Kidney (tissue), 14 donors: ENCODE results near the gene UNC13B. TPM values are rescaled to one million over a fixed set of nuclear protein-coding genes. Genes with fewer than 3 reads are reported as not detected.

Source experiments
- DNase-seq, 5 donors: peaks; one replicate each; pipeline ENCODE4 v3.0.0-alpha.2; 2013 to 2020
- FAIRE-seq: peaks from 2 replicates; lab custom pipeline; 2012; peaks lifted over from hg19 to GRCh38; lab: Jason Lieb, UNC
- H3K27ac ChIP-seq, 2 donors: one replicate each; pipeline ENCODE4 v1.7.0; 2013; ENCODE audit warnings: low read depth in 2 of 2, low read length in 2 of 2, inconsistent platforms in 1 of 2
- H3K27me3 ChIP-seq: one replicate; pipeline ENCODE4 v1.7.1; 2013; ENCODE audit warnings: low read length, inconsistent platforms; ENCODE audit not compliant: control insufficient read depth, insufficient read depth
- H3K36me3 ChIP-seq, 3 donors: one replicate each; pipeline versions ENCODE4 v1.7.0 to v1.7.1; 2013; ENCODE audit warnings: low read length in 3 of 3, control low read depth in 1 of 3, inconsistent platforms in 1 of 3; ENCODE audit not compliant: insufficient read depth in 3 of 3, control insufficient read depth in 2 of 3
- H3K4me1 ChIP-seq, 3 donors: one replicate each; pipeline versions ENCODE4 v1.7.0 to v1.7.1; 2013; ENCODE audit warnings: low read length in 3 of 3, inconsistent platforms in 1 of 3, low read depth in 1 of 3; ENCODE audit not compliant: control insufficient read depth in 2 of 3, insufficient read depth in 2 of 3
- H3K4me3 ChIP-seq, 3 donors: one replicate each; pipeline versions ENCODE4 v1.7.0 to v1.8.1; 2013; ENCODE audit warnings: low read length in 3 of 3, control low read depth in 1 of 3, inconsistent platforms in 1 of 3
- H3K9ac ChIP-seq, 3 donors: one replicate each; pipeline versions ENCODE4 v1.7.0 to v1.7.1; 2013; ENCODE audit warnings: low read length in 3 of 3, control low read depth in 1 of 3, inconsistent platforms in 1 of 3
- H3K9me3 ChIP-seq, 3 donors: one replicate each; pipeline versions ENCODE4 v1.7.0 to v1.7.1; 2013; ENCODE audit warnings: low read length in 3 of 3, control low read depth in 1 of 3, inconsistent platforms in 1 of 3; ENCODE audit not compliant: control insufficient read depth in 2 of 3, insufficient read depth in 1 of 3
- CTCF ChIP-seq: IDR thresholded peaks from 3 replicates; pipeline ENCODE4 v1.5.1; 2012; ENCODE audit warnings: mild to moderate bottlenecking, moderate library complexity, borderline replicate concordance; ENCODE audit not compliant: insufficient read depth; ENCODE audit errors: extremely low read depth
- intact Hi-C: fragments of 100-400 bp; cut with DNase I; formaldehyde crosslinking; loops from one replicate; pipeline ENCODE4 v1.11.1; 2022
- polyA plus RNA-seq: library from polyadenylated mRNA; stranded (reverse); fragments of 350-450 nt; fragmentation: Illumina TruSeq; extraction: RNeasy Lipid Tissue Mini Kit (QIAGEN cat#74804); gene quantifications from one replicate; pipeline ENCODE4 v1.2.3, GENCODE V29; 2014; ENCODE audit warnings: low read depth, low replicate concordance; ENCODE audit not compliant: insufficient read depth
- total RNA-seq: library from RNA; stranded (reverse); fragmentation: NEBNext Ultra II Directional; extraction: Animal tissue kit (Norgen Biotek cat#: 25700); gene quantifications from one replicate; pipeline ENCODE4 v1.2.1, GENCODE V29; 2021
- donor health status: control.
- donor health status: control.
- donor health status: control.
- donor health status: control.
- donor health status: control.
- donor health status: DM: yes; HTN: yes; CAD: no.
- donor health status: Normal renal cell carcinoma (clear cell type).

UNC13B gene
- total and polyA plus RNA-seq, 2 donors from 2014 or later, result 20.8 to 43.6 TPM

GRCh38 chr9:35414889-35415288 lies 253.1 kb downstream of the UNC13B start:
- DNase-seq, result peak in 2 of 5 donors; percentile 3 to 45
- no peak for FAIRE-seq
- no peak overlapping the region for H3K4me3 ChIP-seq
- no peak for TF ChIP-seq CTCF
- H3K36me3 ChIP-seq, result no peaks in the 10 kb centered on the region
- H3K9me3 ChIP-seq, result no peaks in the 10 kb centered on the region
- H3K27me3 ChIP-seq, result no peaks in the 10 kb centered on the region
- no peak overlapping the region for H3K27ac ChIP-seq
- H3K4me1 ChIP-seq, result no peaks in the 10 kb centered on the region
- no peak overlapping the region for H3K9ac ChIP-seq
- intact Hi-C loops, result no loop called here

GRCh38 chr9:35415402-35416097 lies 253.7 kb downstream of the UNC13B start:
- no peaks in the 10 kb centered on the region for H3K27me3 ChIP-seq
- no peak overlapping the region for H3K4me3 ChIP-seq
- H3K9ac ChIP-seq, result no peak overlapping the region
- H3K27ac ChIP-seq, result no peak overlapping the region
- H3K4me1 ChIP-seq, result no peaks in the 10 kb centered on the region
- intact Hi-C loops, result no loop called here
- DNase-seq, result peak in 1 of 5 donors; percentile 16
- no peak for FAIRE-seq
- TF ChIP-seq CTCF, result no peak
- no peaks in the 10 kb centered on the region for H3K9me3 ChIP-seq
- no peaks in the 10 kb centered on the region for H3K36me3 ChIP-seq

GRCh38 chr9:35416098-35416427 lies 254.3 kb downstream of the UNC13B start:
- Histone ChIP-seq H3K36me3 (no peaks in the 10 kb centered on the region), H3K4me1 (no peaks in the 10 kb centered on the region), H3K9me3 (no peaks in the 10 kb centered on the region), H3K9ac (no peak overlapping the region), H3K4me3 (no peak overlapping the region), H3K27ac (no peak overlapping the region), H3K27me3 (no peaks in the 10 kb centered on the region)
- no peak for TF ChIP-seq CTCF
- peak in 1 of 5 donors; percentile 6 for DNase-seq
- intact Hi-C loops, result no loop called here
- no peak for FAIRE-seq

- Histone ChIP-seq H3K9ac (no peak overlapping the region), H3K27ac (no peak overlapping the region), H3K9me3 (no peaks in the 10 kb centered on the region), H3K4me3 (no peak overlapping the region), H3K4me1 (no peaks in the 10 kb centered on the region), H3K27me3 (no peaks in the 10 kb centered on the region), H3K36me3 (no peaks in the 10 kb centered on the region)
- intact Hi-C loops, result no loop called here
- no peak for DNase-seq
- FAIRE-seq, result no peak
- TF ChIP-seq CTCF, result no peak
These were observed 260.5 kb downstream of the UNC13B start for GRCh38 chr9:35422346-35422745.
